ENCODE data around the gene C1S.
A peak's percentile ranks its signal among the peaks of the same experiment; 100 is the strongest.
"Not testable (repeated sequence)": the region's sequence is repeated elsewhere in the genome, so short reads cannot be mapped to it uniquely, and the experiment has no call there.

Gene C1S

GRCh38 chr12:7047306-7047705 lies 13.2 kb upstream of the C1S start:
- Histone ChIP-seq H3K27me3 (ENCODE audit: insufficient read depth, low read length) (no peaks in the 10 kb centered on the region), H3K9me3 (ENCODE audit: insufficient read depth, low read depth, low read length) (no peaks in the 10 kb centered on the region), H3K27ac (ENCODE audit: low read length) (no peak overlapping the region), H3K4me1 (ENCODE audit: insufficient read depth, low read length) (no peaks in the 10 kb centered on the region), H3K9ac (ENCODE audit: low read depth, low read length) (no peak overlapping the region), H3K36me3 (ENCODE audit: insufficient read depth, low read depth, low read length) (no peaks in the 10 kb centered on the region), H3K4me3 (ENCODE audit: low read length) (no peak overlapping the region)

- not testable (repeated sequence) for H3K9me3 ChIP-seq (ENCODE audit: insufficient read depth, low read depth, low read length); H3K4me3 ChIP-seq (ENCODE audit: low read length); H3K4me1 ChIP-seq (ENCODE audit: insufficient read depth, low read length); H3K36me3 ChIP-seq (ENCODE audit: insufficient read depth, low read depth, low read length); H3K9ac ChIP-seq (ENCODE audit: low read depth, low read length); H3K27ac ChIP-seq (ENCODE audit: low read length); H3K27me3 ChIP-seq (ENCODE audit: insufficient read depth, low read length)
Measured at GRCh38 chr12:7049445-7049951, 11.0 kb upstream of the C1S start.

- not testable (repeated sequence) for H3K27ac ChIP-seq (ENCODE audit: low read length); H3K9me3 ChIP-seq (ENCODE audit: insufficient read depth, low read depth, low read length); H3K9ac ChIP-seq (ENCODE audit: low read depth, low read length); H3K27me3 ChIP-seq (ENCODE audit: insufficient read depth, low read length); H3K4me3 ChIP-seq (ENCODE audit: low read length); H3K4me1 ChIP-seq (ENCODE audit: insufficient read depth, low read length); H3K36me3 ChIP-seq (ENCODE audit: insufficient read depth, low read depth, low read length)
Measured at GRCh38 chr12:7049973-7050372, 10.5 kb upstream of the C1S start.

- Histone ChIP-seq H3K36me3 (ENCODE audit: insufficient read depth, low read depth, low read length) (no peaks in the 10 kb centered on the region), H3K9me3 (ENCODE audit: insufficient read depth, low read depth, low read length) (no peaks in the 10 kb centered on the region), H3K27ac (ENCODE audit: low read length) (no peak overlapping the region), H3K27me3 (ENCODE audit: insufficient read depth, low read length) (no peaks in the 10 kb centered on the region), H3K9ac (ENCODE audit: low read depth, low read length) (no peak overlapping the region), H3K4me3 (ENCODE audit: low read length) (no peak overlapping the region), H3K4me1 (ENCODE audit: insufficient read depth, low read length) (no peaks in the 10 kb centered on the region)
Measured at GRCh38 chr12:7054925-7055324, 5.6 kb upstream of the C1S start.

- H3K4me3 ChIP-seq (ENCODE audit: low read length); H3K4me1 ChIP-seq (ENCODE audit: insufficient read depth, low read length); H3K9me3 ChIP-seq (ENCODE audit: insufficient read depth, low read depth, low read length); H3K27me3 ChIP-seq (ENCODE audit: insufficient read depth, low read length); H3K27ac ChIP-seq (ENCODE audit: low read length); H3K9ac ChIP-seq (ENCODE audit: low read depth, low read length); H3K36me3 ChIP-seq (ENCODE audit: insufficient read depth, low read depth, low read length): not testable (repeated sequence)
Measured at GRCh38 chr12:7055736-7056135, 4.8 kb upstream of the C1S start.

GRCh38 chr12:7058163-7058845 lies 2.2 kb upstream of the C1S start:
- Histone ChIP-seq H3K9ac (ENCODE audit: low read depth, low read length) (no peak overlapping the region), H3K9me3 (ENCODE audit: insufficient read depth, low read depth, low read length) (no peaks in the 10 kb centered on the region), H3K4me3 (ENCODE audit: low read length) (no peak overlapping the region), H3K36me3 (ENCODE audit: insufficient read depth, low read depth, low read length) (no peaks in the 10 kb centered on the region), H3K4me1 (ENCODE audit: insufficient read depth, low read length) (peaks cover 11% of the 10 kb centered on the region), H3K27me3 (ENCODE audit: insufficient read depth, low read length) (no peaks in the 10 kb centered on the region), H3K27ac (ENCODE audit: low read length) (no peak overlapping the region)

- Histone ChIP-seq H3K9me3 (ENCODE audit: insufficient read depth, low read depth, low read length) (no peaks in the 10 kb centered on the region), H3K27ac (ENCODE audit: low read length) (no peak overlapping the region), H3K4me3 (ENCODE audit: low read length) (no peak overlapping the region), H3K27me3 (ENCODE audit: insufficient read depth, low read length) (no peaks in the 10 kb centered on the region), H3K9ac (ENCODE audit: low read depth, low read length) (no peak overlapping the region), H3K36me3 (ENCODE audit: insufficient read depth, low read depth, low read length) (no peaks in the 10 kb centered on the region), H3K4me1 (ENCODE audit: insufficient read depth, low read length) (peaks cover 11% of the 10 kb centered on the region)
Measured at GRCh38 chr12:7058850-7059395, 1.6 kb upstream of the C1S start.

- no peaks in the 10 kb centered on the region for H3K36me3 ChIP-seq (ENCODE audit: insufficient read depth, low read depth, low read length)
- H3K4me1 ChIP-seq (ENCODE audit: insufficient read depth, low read length), result peaks cover 11% of the 10 kb centered on the region
- H3K9ac ChIP-seq (ENCODE audit: low read depth, low read length), result no peak overlapping the region
- H3K4me3 ChIP-seq (ENCODE audit: low read length), result no peak overlapping the region
- no peaks in the 10 kb centered on the region for H3K9me3 ChIP-seq (ENCODE audit: insufficient read depth, low read depth, low read length)
- H3K27me3 ChIP-seq (ENCODE audit: insufficient read depth, low read length), result no peaks in the 10 kb centered on the region
- no peak overlapping the region for H3K27ac ChIP-seq (ENCODE audit: low read length)
Measured at GRCh38 chr12:7059780-7060179, 738 bp upstream of the C1S start.

GRCh38 chr12:7061138-7061537 lies 620 bp downstream of the C1S start:
- peaks cover 11% of the 10 kb centered on the region for H3K4me1 ChIP-seq (ENCODE audit: insufficient read depth, low read length)
- H3K27ac ChIP-seq (ENCODE audit: low read length), result no peak overlapping the region
- H3K36me3 ChIP-seq (ENCODE audit: insufficient read depth, low read depth, low read length), result no peaks in the 10 kb centered on the region
- H3K9ac ChIP-seq (ENCODE audit: low read depth, low read length), result peak overlapping the region; percentile 54; the same call in 1 of the 2 replicates
- no peaks in the 10 kb centered on the region for H3K9me3 ChIP-seq (ENCODE audit: insufficient read depth, low read depth, low read length)
- H3K4me3 ChIP-seq (ENCODE audit: low read length), result no peak overlapping the region; the same call in 1 of the 2 replicates
- no peaks in the 10 kb centered on the region for H3K27me3 ChIP-seq (ENCODE audit: insufficient read depth, low read length)

- Histone ChIP-seq H3K27me3 (ENCODE audit: insufficient read depth, low read length) (no peaks in the 10 kb centered on the region), H3K4me1 (ENCODE audit: insufficient read depth, low read length) (peaks cover 11% of the 10 kb centered on the region), H3K27ac (ENCODE audit: low read length) (no peak overlapping the region), H3K9ac (ENCODE audit: low read depth, low read length) (no peak overlapping the region), H3K36me3 (ENCODE audit: insufficient read depth, low read depth, low read length) (no peaks in the 10 kb centered on the region), H3K9me3 (ENCODE audit: insufficient read depth, low read depth, low read length) (no peaks in the 10 kb centered on the region), H3K4me3 (ENCODE audit: low read length) (no peak overlapping the region)
Measured at GRCh38 chr12:7061596-7061995, 1.1 kb downstream of the C1S start.

GRCh38 chr12:7064516-7064915 lies 4.0 kb downstream of the C1S start:
- no peak overlapping the region for H3K4me3 ChIP-seq (ENCODE audit: low read length)
- H3K27ac ChIP-seq (ENCODE audit: low read length), result no peak overlapping the region
- no peaks in the 10 kb centered on the region for H3K9me3 ChIP-seq (ENCODE audit: insufficient read depth, low read depth, low read length)
- peaks cover 11% of the 10 kb centered on the region for H3K4me1 ChIP-seq (ENCODE audit: insufficient read depth, low read length)
- no peak overlapping the region for H3K9ac ChIP-seq (ENCODE audit: low read depth, low read length)
- no peaks in the 10 kb centered on the region for H3K36me3 ChIP-seq (ENCODE audit: insufficient read depth, low read depth, low read length)
- H3K27me3 ChIP-seq (ENCODE audit: insufficient read depth, low read length), result no peaks in the 10 kb centered on the region

GRCh38 chr12:7065073-7065623 lies 4.6 kb downstream of the C1S start:
- no peak overlapping the region for H3K27ac ChIP-seq (ENCODE audit: low read length)
- no peaks in the 10 kb centered on the region for H3K9me3 ChIP-seq (ENCODE audit: insufficient read depth, low read depth, low read length)
- peaks cover 11% of the 10 kb centered on the region for H3K4me1 ChIP-seq (ENCODE audit: insufficient read depth, low read length)
- no peak overlapping the region for H3K4me3 ChIP-seq (ENCODE audit: low read length)
- no peaks in the 10 kb centered on the region for H3K36me3 ChIP-seq (ENCODE audit: insufficient read depth, low read depth, low read length)
- H3K27me3 ChIP-seq (ENCODE audit: insufficient read depth, low read length), result no peaks in the 10 kb centered on the region
- H3K9ac ChIP-seq (ENCODE audit: low read depth, low read length), result no peak overlapping the region

Measured in iPS-20b (cell line).